Fibroblast of villous mesenchyme (primary cell): ENCODE results near the gene DISC1. TPM values are rescaled to one million over a fixed set of nuclear protein-coding genes. Genes with fewer than 3 reads are reported as not detected.

Source experiments
- DNase-seq: peaks from one replicate; pipeline ENCODE4 v3.0.0-alpha.2; 2010; ENCODE audit warnings: low read depth
- H3K4me3 ChIP-seq: 2 replicates; pipeline ENCODE4 v1.5.1; 2011; ENCODE audit warnings: low read depth, mild to moderate bottlenecking, low read length
- CTCF ChIP-seq: IDR thresholded peaks from 2 replicates; pipeline ENCODE4 v1.5.1; 2012; ENCODE audit warnings: low read depth, mild to moderate bottlenecking, low read length; ENCODE audit not compliant: insufficient read depth
- total RNA-seq: library from RNA; depleted of rRNA; stranded (reverse); fragments of >200 nt; gene quantifications from 2 replicates; pipeline ENCODE4 v1.2.3, GENCODE V29; 2012

DISC1 gene
- total RNA-seq, 1 donor: 9.9 TPM

GRCh38 chr1:231679109-231679508, 52.5 kb downstream of the DISC1 start:
- no peak overlapping the region for H3K4me3 ChIP-seq
- no peak for DNase-seq
- TF ChIP-seq CTCF: no peak

GRCh38 chr1:231681006-231681405, 54.4 kb downstream of the DISC1 start:
- no peak for TF ChIP-seq CTCF
- H3K4me3 ChIP-seq: no peak overlapping the region
- DNase-seq: no peak

GRCh38 chr1:231682779-231683178, 56.2 kb downstream of the DISC1 start:
- no peak for TF ChIP-seq CTCF
- DNase-seq: no peak
- no peak overlapping the region for H3K4me3 ChIP-seq

GRCh38 chr1:231683439-231684165, 57.0 kb downstream of the DISC1 start:
- DNase-seq: no peak
- no peak overlapping the region for H3K4me3 ChIP-seq

GRCh38 chr1:231684356-231685244, 58.0 kb downstream of the DISC1 start:
- H3K4me3 ChIP-seq: no peak overlapping the region
- DNase-seq: peak; percentile 36
- no peak for TF ChIP-seq CTCF

More at GRCh38 chr1:231683439-231684165, 57.0 kb downstream of the DISC1 start:
- no peak for TF ChIP-seq CTCF

- DNase-seq: no peak
- no peak for TF ChIP-seq CTCF
- no peak overlapping the region for H3K4me3 ChIP-seq
These were observed 59.8 kb downstream of the DISC1 start for GRCh38 chr1:231686384-231686783.
